GM19395 (cell line): Measurements from ENCODE around the gene AVEN.

ENCODE experiments used
- ATAC-seq: cut with Tn5 transposase; IDR thresholded peaks from one replicate; pipeline ENCODE4 v1.9.1; 2021; ENCODE audit warnings: mild to moderate bottlenecking, moderate library complexity; ENCODE audit not compliant: unreplicated experiment

The AVEN gene

DNA sequence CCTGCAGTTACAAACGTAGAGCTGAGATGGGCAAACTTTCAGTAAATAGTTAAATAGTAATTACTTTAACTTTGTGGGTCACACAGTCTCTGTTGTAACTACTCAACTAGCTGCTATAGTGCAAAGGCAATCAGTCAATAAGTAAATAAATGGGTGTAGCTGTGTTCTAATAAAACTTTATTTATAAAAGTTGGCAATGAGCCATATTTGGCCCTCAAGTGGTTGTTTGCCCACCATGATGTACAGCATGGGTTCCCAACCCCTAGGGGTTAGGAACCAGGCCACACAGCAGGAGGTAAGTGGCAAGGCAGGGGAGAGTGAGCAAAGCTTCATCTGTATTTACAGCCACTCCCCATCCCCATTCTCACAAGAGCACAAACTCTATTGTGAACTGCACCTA is 115.6 kb downstream of the AVEN start:
- ATAC-seq: no peak

DNA sequence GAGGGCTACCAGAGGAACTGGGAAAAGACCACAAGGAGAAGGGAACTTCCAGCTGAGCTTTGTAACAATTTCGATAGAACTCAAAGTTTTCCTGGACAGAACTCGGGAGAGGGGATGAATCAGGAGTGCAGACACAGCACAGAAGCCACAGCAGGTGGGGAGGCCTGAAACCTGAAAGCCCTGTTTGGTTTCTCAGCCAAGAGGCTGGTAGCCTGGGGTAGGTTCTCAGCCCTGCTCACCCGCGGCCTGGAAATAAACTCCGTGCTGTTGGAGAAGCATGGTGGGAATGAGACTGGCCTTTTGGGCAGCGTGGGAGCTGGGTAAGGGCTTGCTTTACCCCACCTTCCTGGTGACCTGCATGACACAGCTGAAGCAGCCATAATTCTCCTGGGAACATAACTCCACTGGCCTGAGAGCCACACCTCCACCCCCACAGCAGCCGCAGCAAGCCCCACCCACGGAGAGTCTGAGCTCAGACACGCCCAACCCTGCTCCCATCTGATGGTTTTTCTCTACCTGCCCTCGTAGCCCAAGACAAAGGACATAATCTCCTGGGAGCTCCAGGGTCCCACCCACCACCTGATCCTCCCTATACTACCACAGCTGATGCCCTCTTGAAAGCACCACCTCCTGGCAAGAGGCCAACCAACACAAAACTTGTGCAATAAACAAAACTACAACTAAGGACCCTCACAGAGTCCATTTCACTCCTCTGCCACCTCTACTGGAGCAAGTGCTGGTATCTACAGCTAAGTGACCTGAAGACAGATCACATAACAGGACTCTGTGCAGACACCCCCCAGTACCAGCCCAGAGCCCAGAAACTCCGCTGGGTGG is 123.2 kb downstream of the AVEN start:
- no peak for ATAC-seq

DNA sequence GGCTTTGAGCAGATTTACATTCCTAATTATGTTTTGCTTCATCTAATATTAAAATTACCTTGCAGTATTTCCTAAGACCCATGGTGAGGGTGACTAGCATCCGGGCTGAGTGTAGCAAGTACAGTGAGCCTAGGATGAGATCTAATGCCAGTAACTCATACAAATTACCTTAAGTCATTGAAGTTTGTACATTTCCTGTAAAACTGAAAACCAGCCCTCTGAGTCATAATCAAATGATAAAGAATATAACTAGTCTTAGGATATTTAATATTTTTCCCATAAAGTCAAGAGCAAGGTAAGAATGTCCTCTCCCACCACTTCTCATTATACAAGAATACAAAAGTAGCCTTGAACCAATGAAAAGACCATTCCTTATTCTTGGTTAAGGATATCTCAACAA is 125.5 kb downstream of the AVEN start:
- no peak for ATAC-seq

DNA sequence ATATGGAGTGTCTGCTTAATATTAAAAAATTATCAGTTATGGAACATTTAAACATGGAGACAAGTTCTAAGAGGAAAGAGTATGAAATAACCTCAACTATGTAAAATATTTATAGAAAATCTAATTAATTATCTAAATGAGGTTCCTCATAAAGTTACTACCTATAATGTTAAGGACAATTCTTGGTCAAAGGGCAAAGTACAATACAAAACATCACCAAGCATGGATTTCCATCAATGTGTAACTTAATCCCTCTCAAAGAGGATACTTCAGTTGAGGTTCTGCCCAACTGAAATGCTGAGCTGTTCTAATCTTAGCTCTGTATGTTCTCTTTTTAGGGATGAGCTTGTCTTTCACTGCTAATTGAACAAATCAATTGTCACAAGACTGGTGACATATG is 126.7 kb downstream of the AVEN start:
- no peak for ATAC-seq

DNA sequence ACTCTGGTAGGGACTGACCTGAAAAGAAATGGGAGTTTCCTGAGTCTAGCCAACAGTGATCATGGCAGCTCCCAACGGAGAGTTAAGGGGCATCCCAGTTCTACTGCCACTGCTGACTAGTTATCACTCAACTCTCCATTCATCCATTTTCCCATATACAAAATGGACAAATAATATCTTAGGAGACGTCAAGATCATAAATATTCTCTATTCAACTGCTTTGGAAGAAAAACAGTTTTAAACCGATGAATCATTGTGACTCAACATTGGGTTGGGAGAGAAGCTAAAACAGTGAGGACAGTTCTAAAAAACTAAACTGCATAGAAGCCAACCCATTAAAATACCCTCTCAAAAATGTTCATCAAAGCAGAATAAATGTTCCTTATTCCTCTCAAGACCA is 128.3 kb downstream of the AVEN start:
- no peak for ATAC-seq

- ATAC-seq: no peak
Measured at GRCh38 chr15:33908406-33908805, 130.6 kb downstream of the AVEN start.

DNA sequence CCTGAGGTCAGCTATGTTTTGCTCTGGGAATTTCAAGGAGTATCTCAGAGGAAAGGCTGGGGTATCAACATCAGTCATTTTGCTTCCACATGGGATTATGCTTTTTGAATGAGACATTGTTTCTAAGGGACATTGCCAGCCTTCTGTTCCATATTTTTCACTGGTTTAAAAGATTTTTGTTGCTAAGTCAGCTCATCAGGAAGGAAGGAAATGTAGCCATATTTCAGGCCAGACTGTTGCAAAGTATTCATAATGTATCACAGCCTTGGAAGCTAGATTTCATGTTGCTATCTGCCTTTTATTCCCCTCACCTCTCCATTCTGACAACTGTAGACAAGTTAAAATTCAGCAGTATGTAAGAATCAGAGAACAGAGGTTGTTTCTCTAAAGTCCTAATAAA is 131.7 kb downstream of the AVEN start:
- no peak for ATAC-seq

- ATAC-seq: no peak
Measured at GRCh38 chr15:33903661-33904060, 135.3 kb downstream of the AVEN start.

- ATAC-seq: no peak
Measured at GRCh38 chr15:33902043-33902442, 137.0 kb downstream of the AVEN start.

DNA sequence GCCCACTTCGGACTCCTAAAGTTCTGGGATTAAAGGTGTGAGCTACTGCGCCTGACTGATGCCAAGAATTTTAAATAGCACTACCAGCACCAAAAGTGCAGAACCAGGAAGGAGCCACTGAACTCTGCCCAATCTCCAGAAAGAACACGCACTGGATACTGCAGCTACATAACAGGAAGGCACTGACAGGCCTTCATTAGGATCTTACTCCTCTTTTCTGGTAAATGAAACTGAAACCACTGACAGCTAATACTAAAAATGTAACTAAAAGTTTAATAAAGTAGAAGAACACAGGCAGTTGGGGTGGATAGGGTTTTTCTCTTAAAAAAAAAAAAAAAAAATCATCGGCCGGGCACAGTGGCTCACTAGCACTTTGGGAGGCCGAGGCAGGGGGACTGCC is 144.8 kb downstream of the AVEN start:
- ATAC-seq: peak; percentile 74

DNA sequence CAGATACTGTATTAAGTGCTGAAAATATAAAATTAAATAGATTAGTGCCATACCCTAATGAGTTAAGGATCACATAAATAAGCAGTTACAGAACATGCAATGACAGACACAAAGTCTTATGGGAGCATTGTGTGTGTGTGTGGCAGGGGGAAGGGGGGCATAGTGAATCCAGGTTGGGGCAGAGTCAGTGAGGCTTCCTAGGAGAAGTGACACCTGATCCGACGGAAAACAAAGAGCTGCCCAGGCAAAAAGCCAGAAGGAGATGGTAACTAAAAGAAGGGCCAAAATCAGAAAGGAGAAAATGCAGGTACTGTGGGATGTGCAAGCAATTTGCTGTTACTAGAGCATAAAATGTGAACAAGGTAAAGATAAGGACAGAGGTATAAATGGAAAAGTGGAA is 150.8 kb downstream of the AVEN start:
- ATAC-seq: no peak

DNA sequence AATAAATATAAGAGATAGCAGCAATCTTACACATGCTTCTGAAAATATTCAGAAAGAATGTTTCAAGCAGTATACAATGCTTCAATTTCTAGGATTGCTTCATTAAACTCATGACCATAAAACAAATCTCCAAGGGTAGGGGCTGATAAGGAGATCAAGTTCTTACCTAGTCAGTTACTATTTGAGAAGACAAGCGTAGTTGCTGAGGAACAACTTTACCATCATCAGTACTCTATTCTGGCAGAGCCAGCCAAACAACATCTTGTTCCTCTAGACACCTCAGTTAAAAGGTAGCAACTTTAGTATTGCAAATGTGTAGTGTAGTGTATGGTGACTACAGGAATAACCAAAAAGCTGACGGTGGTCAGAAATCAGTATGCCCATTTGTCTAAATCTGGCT is 156.1 kb downstream of the AVEN start:
- ATAC-seq: no peak

- no peak for ATAC-seq
Measured at GRCh38 chr15:33874156-33874555, 164.8 kb downstream of the AVEN start.

DNA sequence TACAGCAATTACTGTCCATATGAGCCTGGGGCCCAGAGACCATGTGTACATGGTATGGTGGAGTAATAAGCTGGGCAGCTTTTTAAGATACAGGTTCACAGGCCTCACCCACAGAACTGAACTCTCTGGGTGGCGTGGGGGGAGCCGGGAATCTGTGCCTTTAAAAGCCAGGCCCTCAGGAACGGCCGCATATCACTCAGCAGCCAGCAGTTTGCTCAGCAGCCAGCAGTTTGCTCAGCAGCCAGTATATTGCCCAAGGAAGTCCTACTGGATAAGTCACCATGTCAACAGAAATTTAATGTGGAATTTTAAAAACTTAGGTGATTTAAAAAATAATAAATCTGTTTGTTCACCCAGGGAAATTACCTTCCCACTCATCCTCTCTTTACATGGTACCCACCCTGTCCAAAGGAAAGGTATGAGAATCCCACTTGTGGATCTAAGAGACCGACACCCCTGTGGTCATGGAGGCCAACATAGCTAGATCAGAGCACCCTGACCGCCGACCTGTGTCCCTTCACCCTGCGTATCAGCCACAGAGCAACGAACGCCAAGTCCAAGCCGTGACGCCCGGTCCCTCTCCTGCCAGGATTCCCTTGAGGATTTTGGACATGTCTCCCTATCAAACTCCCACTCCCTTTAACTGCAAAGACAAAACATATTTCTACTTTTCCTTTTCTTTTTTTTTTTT is 166.4 kb downstream of the AVEN start:
- ATAC-seq: no peak

DNA sequence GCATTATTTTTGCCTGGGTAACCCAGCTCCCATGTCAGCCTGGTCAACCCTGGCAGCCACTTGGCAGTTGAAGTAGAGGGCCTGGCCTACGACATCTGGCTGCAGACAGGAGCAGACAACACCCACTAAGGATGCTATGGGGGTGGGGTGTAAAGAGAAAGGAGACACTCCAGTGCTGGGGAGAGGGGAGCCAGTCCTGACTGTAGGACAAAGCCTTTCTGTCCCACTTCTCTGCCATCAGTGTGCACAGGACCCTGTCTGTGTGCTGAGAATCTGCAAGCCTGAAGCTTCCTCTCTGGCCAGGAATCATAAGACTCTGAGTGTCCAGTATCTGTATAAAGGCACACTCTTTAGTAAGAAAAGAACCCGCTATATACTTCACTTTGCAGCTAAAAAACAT is 167.0 kb downstream of the AVEN start:
- ATAC-seq: no peak

GRCh38 chr15:33866101-33866737 is 172.8 kb downstream of the AVEN start:
- ATAC-seq: no peak

DNA sequence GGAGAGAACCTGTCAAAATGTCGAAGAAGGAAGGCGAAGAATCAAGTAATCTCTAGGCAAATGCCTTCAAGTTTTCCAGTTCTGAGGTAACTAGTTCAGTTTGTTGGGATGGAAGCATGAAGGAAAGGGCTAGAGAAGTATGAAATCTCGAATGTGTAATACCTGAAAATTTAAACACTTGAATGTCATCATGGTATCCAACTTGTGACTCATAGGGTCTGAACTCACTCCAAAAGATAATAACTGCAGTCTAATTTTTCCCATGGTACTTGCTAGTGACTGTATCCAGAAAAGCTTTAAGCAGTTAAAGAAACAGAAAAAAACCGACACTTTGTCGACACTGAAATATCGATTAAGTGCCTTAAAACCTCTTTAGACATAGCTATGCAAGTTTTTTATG is 173.6 kb downstream of the AVEN start:
- ATAC-seq: no peak

GRCh38 chr15:33864360-33865075 is 174.5 kb downstream of the AVEN start:
- no peak for ATAC-seq

- ATAC-seq: no peak
Measured at GRCh38 chr15:33860754-33861153, 178.2 kb downstream of the AVEN start.

GRCh38 chr15:33859992-33860545 is 178.9 kb downstream of the AVEN start:
- ATAC-seq: no peak

- no peak for ATAC-seq
Measured at GRCh38 chr15:33858836-33859235, 180.2 kb downstream of the AVEN start.
